Nephron (organoid): Measurements from ENCODE around the gene ASPHD1.

Experiments
- H3K27ac Mint-ChIP-seq, 3 experiments: 2 replicates each; pipeline ENCODE4 v1.8.0; 2020; ENCODE audit warnings: mixed read lengths in 3 of 3, mild to moderate bottlenecking in 2 of 3, moderate library complexity in 1 of 3
- H3K27me3 Mint-ChIP-seq: 2 replicates; pipeline ENCODE4 v1.8.0; 2021; ENCODE audit warnings: low read depth, mild to moderate bottlenecking, moderate library complexity, mixed read lengths
- H3K36me3 Mint-ChIP-seq: 2 replicates; pipeline ENCODE4 v1.8.0; 2020; ENCODE audit warnings: low read depth, mixed read lengths
- H3K4me1 Mint-ChIP-seq: 2 replicates; pipeline ENCODE4 v1.8.0; 2020; ENCODE audit warnings: mixed read lengths
- H3K4me3 Mint-ChIP-seq, 3 experiments: 2 replicates each; pipeline ENCODE4 v1.8.0; 2020; ENCODE audit warnings: mild to moderate bottlenecking in 3 of 3, mixed read lengths in 3 of 3, moderate library complexity in 2 of 3
- H3K9me3 Mint-ChIP-seq: 2 replicates; pipeline ENCODE4 v1.8.0; 2020; ENCODE audit warnings: mixed read lengths
- TF ChIP-seq, protein P1 (sequence below), 3 experiments: fragments of 200-600 bp; sonication (generic); IDR thresholded peaks; one replicate each; pipeline ENCODE4 v1.5.0; 2021; ENCODE audit warnings: antibody characterized with exemption in 3 of 3; ENCODE audit not compliant: unreplicated experiment in 3 of 3

Gene ASPHD1

DNA sequence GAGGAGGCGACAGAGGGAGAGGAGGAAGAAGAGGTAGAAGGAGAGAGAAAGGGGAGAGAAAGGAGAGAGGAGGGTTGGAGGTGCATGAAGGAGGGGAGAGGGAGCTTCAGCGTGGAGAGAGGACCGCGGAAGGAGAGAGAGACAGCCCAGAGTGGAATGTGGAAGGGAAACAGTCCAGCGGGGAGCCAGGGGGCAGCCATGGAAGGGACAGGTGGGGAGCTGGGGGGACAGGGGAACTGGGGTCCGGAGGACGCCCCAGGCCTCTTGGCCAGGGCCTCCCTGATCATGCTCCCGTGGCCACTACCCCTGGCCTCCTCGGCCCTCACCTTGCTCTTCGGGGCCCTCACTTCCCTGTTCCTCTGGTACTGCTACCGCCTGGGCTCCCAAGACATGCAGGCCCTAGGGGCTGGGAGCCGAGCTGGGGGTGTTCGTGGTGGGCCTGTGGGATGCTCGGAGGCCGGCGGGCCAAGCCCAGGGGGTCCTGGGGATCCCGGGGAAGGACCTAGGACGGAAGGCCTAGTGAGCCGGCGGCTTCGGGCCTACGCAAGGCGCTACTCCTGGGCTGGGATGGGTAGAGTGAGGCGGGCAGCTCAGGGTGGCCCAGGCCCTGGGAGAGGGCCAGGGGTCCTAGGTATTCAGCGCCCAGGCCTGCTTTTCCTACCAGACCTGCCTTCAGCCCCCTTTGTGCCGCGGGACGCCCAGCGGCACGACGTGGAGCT is 759 bp downstream of the ASPHD1 start:
- Mint-ChIP-seq H3K27me3 (peaks cover 40% of the 10 kb centered on the region), H3K27ac (no peak overlapping the region), H3K4me3 (peak overlapping the region; percentile 79 to 84 (median 80)), H3K4me1 (peaks cover 8% of the 10 kb centered on the region), H3K9me3 (no peaks in the 10 kb centered on the region), H3K36me3 (no peaks in the 10 kb centered on the region)
- TF ChIP-seq, protein P1, sequence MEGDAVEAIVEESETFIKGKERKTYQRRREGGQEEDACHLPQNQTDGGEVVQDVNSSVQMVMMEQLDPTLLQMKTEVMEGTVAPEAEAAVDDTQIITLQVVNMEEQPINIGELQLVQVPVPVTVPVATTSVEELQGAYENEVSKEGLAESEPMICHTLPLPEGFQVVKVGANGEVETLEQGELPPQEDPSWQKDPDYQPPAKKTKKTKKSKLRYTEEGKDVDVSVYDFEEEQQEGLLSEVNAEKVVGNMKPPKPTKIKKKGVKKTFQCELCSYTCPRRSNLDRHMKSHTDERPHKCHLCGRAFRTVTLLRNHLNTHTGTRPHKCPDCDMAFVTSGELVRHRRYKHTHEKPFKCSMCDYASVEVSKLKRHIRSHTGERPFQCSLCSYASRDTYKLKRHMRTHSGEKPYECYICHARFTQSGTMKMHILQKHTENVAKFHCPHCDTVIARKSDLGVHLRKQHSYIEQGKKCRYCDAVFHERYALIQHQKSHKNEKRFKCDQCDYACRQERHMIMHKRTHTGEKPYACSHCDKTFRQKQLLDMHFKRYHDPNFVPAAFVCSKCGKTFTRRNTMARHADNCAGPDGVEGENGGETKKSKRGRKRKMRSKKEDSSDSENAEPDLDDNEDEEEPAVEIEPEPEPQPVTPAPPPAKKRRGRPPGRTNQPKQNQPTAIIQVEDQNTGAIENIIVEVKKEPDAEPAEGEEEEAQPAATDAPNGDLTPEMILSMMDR (IDR thresholded peaks at IDR 0.05; ENCODE audit: unreplicated experiment in 3 of 3) = no peak

DNA sequence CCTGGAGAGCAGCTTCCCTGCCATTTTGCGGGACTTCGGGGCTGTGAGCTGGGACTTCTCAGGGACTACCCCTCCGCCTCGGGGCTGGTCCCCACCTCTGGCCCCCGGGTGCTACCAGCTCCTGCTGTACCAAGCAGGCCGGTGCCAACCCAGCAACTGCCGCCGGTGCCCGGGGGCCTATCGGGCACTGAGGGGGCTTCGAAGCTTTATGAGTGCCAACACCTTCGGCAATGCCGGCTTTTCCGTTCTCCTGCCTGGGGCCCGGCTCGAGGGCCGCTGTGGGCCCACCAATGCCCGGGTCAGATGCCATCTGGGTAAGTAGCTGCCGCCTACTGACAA is 1.3 kb downstream of the ASPHD1 start:
- peaks cover 40% of the 10 kb centered on the region for H3K27me3 Mint-ChIP-seq
- H3K4me1 Mint-ChIP-seq = peaks cover 8% of the 10 kb centered on the region
- H3K9me3 Mint-ChIP-seq = no peaks in the 10 kb centered on the region
- no peak overlapping the region for H3K27ac Mint-ChIP-seq
- TF ChIP-seq, protein P1 (IDR thresholded peaks at IDR 0.05; ENCODE audit: unreplicated experiment in 3 of 3) = no peak
- H3K36me3 Mint-ChIP-seq = no peaks in the 10 kb centered on the region
- peak overlapping the region; percentile 69 to 79 (median 72) for H3K4me3 Mint-ChIP-seq

DNA sequence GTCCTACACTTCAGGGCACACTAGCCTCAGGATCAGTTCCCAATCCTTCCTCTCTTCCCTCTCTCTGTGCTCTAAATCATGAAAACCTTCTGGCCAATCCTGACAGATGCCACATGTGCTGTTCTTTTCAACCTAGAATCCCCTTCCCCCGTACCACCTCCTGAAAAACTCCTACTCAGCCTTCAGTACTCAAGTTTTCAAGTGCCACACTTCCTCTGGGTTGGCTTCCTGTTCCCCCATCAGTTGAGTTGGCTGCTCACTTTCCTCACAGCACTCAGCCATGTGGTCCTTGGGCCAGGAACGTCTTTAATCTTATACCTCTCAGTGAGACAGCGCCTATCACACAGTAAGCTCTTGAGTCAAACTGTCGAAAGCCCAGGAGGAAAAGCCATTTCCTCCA is 3.3 kb downstream of the ASPHD1 start:
- Mint-ChIP-seq H3K9me3 (no peaks in the 10 kb centered on the region), H3K4me3 (peak overlapping the region; percentile 14 to 56 (median 38)), H3K4me1 (peaks cover 2% of the 10 kb centered on the region), H3K27me3 (peaks cover 25% of the 10 kb centered on the region), H3K36me3 (no peaks in the 10 kb centered on the region), H3K27ac (no peak overlapping the region)
- TF ChIP-seq, protein P1 (IDR thresholded peaks at IDR 0.05; ENCODE audit: unreplicated experiment in 3 of 3) = no peak

DNA sequence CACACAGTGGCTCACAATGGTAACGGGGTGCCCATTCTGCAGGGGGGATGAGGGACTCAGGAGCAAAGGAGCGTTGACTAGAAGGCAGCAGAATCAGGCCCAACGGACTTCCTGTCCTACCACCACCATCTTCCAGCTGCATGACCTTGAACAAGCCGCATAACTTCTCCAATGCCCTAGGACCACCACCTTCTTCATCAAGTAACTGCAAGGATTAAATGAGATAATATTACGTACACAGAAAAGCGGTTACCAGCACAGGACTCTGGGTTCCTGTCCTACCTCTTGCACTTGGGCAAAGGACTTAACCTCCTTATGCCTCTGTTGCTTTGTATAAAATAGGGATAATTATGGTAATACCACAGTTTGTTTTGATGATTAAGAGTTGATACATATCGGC is 4.7 kb downstream of the ASPHD1 start:
- TF ChIP-seq, protein P1 (IDR thresholded peaks at IDR 0.05; ENCODE audit: unreplicated experiment in 3 of 3) = no peak
- H3K27ac Mint-ChIP-seq = no peak overlapping the region
- H3K4me3 Mint-ChIP-seq = no peak overlapping the region
- no peaks in the 10 kb centered on the region for H3K4me1 Mint-ChIP-seq
- no peaks in the 10 kb centered on the region for H3K9me3 Mint-ChIP-seq
- peaks cover 16% of the 10 kb centered on the region for H3K27me3 Mint-ChIP-seq
- H3K36me3 Mint-ChIP-seq = no peaks in the 10 kb centered on the region

DNA sequence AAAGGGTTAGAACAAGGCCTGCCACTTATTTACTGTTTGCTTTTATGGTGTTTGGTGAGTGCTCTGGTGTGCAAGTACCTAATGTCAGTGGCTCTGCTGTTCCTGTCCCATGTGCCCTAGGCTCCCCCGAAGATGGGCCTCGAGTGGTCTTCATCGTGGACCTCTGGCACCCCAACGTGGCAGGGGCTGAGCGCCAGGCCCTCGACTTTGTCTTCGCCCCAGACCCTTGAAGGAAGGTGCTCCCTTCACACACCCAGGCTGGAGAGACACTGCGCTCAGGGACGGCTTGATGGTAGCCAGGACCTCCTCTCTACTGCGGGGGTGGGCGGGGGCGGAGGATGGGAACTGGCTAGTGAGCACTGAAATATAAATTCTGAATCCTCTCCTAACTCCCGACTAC is 5.4 kb downstream of the ASPHD1 start:
- Mint-ChIP-seq H3K4me3 (no peak overlapping the region), H3K27me3 (peaks cover 12% of the 10 kb centered on the region), H3K9me3 (no peaks in the 10 kb centered on the region), H3K36me3 (no peaks in the 10 kb centered on the region), H3K4me1 (no peaks in the 10 kb centered on the region), H3K27ac (no peak overlapping the region)
- TF ChIP-seq, protein P1 (IDR thresholded peaks at IDR 0.05; ENCODE audit: unreplicated experiment in 3 of 3) = no peak
